K562 (cell line): ENCODE data around the gene USF2. TPM values are rescaled to one million over a fixed set of nuclear protein-coding genes. Genes with fewer than 3 reads are reported as not detected.

ENCODE experiments used
- ATAC-seq: fragments of 200-7000 bp; cut with Tn5 transposase; 3 replicates; pipeline ENCODE4 v1.9.1; 2020; ENCODE audit warnings: moderate library complexity
- BruUV-seq: library from RNA; stranded (reverse); fragments of 400-500 nt; replicated peaks from 2 replicates; lab custom pipeline; 2021; lab: Mats Ljungman, UMichigan
- CTCF ChIA-PET: fragments of 300-600 bp; formaldehyde crosslinking; extraction: SDS; loops from one replicate; lab custom pipeline; 2021; ENCODE audit warnings: low intra/inter-chr PET ratio; lab: Yijun Ruan, JAX
- POLR2A ChIA-PET: fragments of 300-600, 350-650 bp; sonication (Branson Sonifier 250); formaldehyde crosslinking; extraction: SDS; loops from one replicate; lab custom pipeline; 2021; ENCODE audit warnings: antibody characterized with exemption, inconsistent platforms; lab: Yijun Ruan, JAX
- DNase-seq, 4 experiments: peaks; one replicate each; pipeline versions ENCODE4 v3.0.0 to v3.0.0-alpha.2; 2011 to 2018; ENCODE audit warnings: low spot score in 3 of 4, mixed read lengths in 3 of 4; ENCODE audit errors: extremely low read depth in 1 of 4
- FAIRE-seq: peaks from 2 replicates; lab custom pipeline; 2011; peaks lifted over from hg19 to GRCh38; lab: Jason Lieb, UNC
- H2AFZ ChIP-seq: 2 replicates; pipeline ENCODE4 v1.6.0; 2011; ENCODE audit warnings: low read depth, low read length, control low read depth, inconsistent platforms
- H3K27ac ChIP-seq: fragments of 200-600 bp; 3 replicates; pipeline ENCODE4 v1.8.0; 2011; ENCODE audit warnings: low read depth, mild to moderate bottlenecking, control low read depth, inconsistent platforms, low read length, moderate library complexity, mixed read lengths; ENCODE audit errors: extremely low read depth
- H3K27me3 ChIP-seq, 2 experiments: fragments of 300-600 bp in 1 of 2; 2 replicates in 1 of 2; 3 replicates in 1 of 2; pipeline versions ENCODE4 v1.6.0 to v1.8.0; 2011; ENCODE audit warnings: inconsistent platforms in 2 of 2, low read length in 2 of 2, mild to moderate bottlenecking in 1 of 2, mixed read lengths in 1 of 2, moderate library complexity in 1 of 2; ENCODE audit not compliant: control insufficient read depth in 2 of 2, insufficient read depth in 2 of 2
- H3K36me3 ChIP-seq: fragments of 300-600 bp; 3 replicates; pipeline ENCODE4 v1.8.0; 2011; ENCODE audit warnings: mild to moderate bottlenecking, low read length, inconsistent platforms; ENCODE audit not compliant: control insufficient read depth, insufficient read depth
- H3K4me1 ChIP-seq, 2 experiments: fragments of 200-600 bp in 1 of 2; replicated peaks in 1 of 2; 2 replicates in 1 of 2; 3 replicates in 1 of 2; pipeline versions ENCODE4 v1.5.1 to v1.8.0; 2011; ENCODE audit warnings: inconsistent platforms in 2 of 2, low read length in 2 of 2, mild to moderate bottlenecking in 1 of 2, mixed read lengths in 1 of 2, moderate library complexity in 1 of 2; ENCODE audit not compliant: control insufficient read depth in 2 of 2, insufficient read depth in 2 of 2
- H3K4me2 ChIP-seq: 2 replicates; pipeline ENCODE4 v1.6.1; 2011; ENCODE audit warnings: low read length, control low read depth, inconsistent platforms, mixed read lengths; ENCODE audit not compliant: insufficient read depth
- H3K4me3 ChIP-seq: fragments of 200-600 bp; sonication (generic), shearing (Covaris generic); 2 replicates; pipeline ENCODE4 v1.5.1; 2016; ENCODE audit warnings: control low read depth, inconsistent platforms
- H3K79me2 ChIP-seq: fragments of 200-600 bp; 3 replicates; pipeline ENCODE4 v1.8.0; 2011; ENCODE audit warnings: low read length, inconsistent platforms; ENCODE audit not compliant: control insufficient read depth, insufficient read depth
- H3K9ac ChIP-seq, 2 experiments: 2 replicates each; pipeline versions ENCODE4 v1.6.0 to v1.6.1; 2011; ENCODE audit warnings: low read depth in 2 of 2, low read length in 2 of 2, control low read depth in 1 of 2, inconsistent platforms in 1 of 2, mild to moderate bottlenecking in 1 of 2, mixed read lengths in 1 of 2; ENCODE audit not compliant: insufficient read depth in 1 of 2
- H3K9me1 ChIP-seq: one replicate; pipeline ENCODE4 v1.6.0; 2011; ENCODE audit warnings: inconsistent platforms, mild to moderate bottlenecking, low read length, moderate library complexity; ENCODE audit not compliant: control insufficient read depth, insufficient read depth
- H3K9me3 ChIP-seq: replicated peaks from 2 replicates; pipeline ENCODE4 v1.5.1; 2011; ENCODE audit warnings: low read depth, low read length, inconsistent platforms; ENCODE audit not compliant: control insufficient read depth, insufficient read depth
- H4K20me1 ChIP-seq: replicated peaks from 2 replicates; pipeline ENCODE4 v1.6.1; 2011; ENCODE audit warnings: low read length, inconsistent platforms, mixed read lengths; ENCODE audit not compliant: control insufficient read depth, insufficient read depth
- ARHGAP35 ChIP-seq: fragments of 450-650 bp; IDR thresholded peaks from 2 replicates; pipeline ENCODE4 v1.6.1; 2018; ENCODE audit not compliant: partially characterized antibody
- CTBP1 ChIP-seq: fragments of 450-650 bp; IDR thresholded peaks from 2 replicates; pipeline ENCODE4 v1.6.1; 2016; ENCODE audit warnings: borderline replicate concordance
- DPF2 ChIP-seq: fragments of 450-650 bp; IDR thresholded peaks from 2 replicates; pipeline ENCODE4 v1.6.1; 2016
- EP300 ChIP-seq: IDR thresholded peaks from 2 replicates; pipeline ENCODE4 v1.6.1; 2012; ENCODE audit warnings: low read length, improper control_type of control experiment
- FOXK1 ChIP-seq: sonication (generic); formaldehyde crosslinking; IDR thresholded peaks from 2 replicates; pipeline ENCODE4 v1.8.0; 2022; ENCODE audit warnings: missing genetic modification reagents, mild to moderate bottlenecking, borderline replicate concordance
- NBN ChIP-seq: fragments of 450-650 bp; IDR thresholded peaks from 2 replicates; pipeline ENCODE4 v1.6.1; 2016; ENCODE audit warnings: low read depth, mild to moderate bottlenecking
- RREB1 ChIP-seq: fragments of 250-450 bp; sonication (Bioruptor Pico); IDR thresholded peaks from 2 replicates; pipeline ENCODE4 v1.4.0; 2020
- SRSF7 ChIP-seq: fragments of 200-400 bp; formaldehyde crosslinking; optimal IDR thresholded peaks from 2 replicates; pipeline ENCODE3; 2017; ENCODE audit warnings: mild to moderate bottlenecking, low read depth, low read length
- TCF3 ChIP-seq: sonication (generic); formaldehyde crosslinking; IDR thresholded peaks from 2 replicates; pipeline ENCODE4 v1.4.0; 2020; ENCODE audit warnings: mild to moderate bottlenecking, missing genetic modification reagents
- ZNF584 ChIP-seq: fragments of 200-800 bp; sonication (Bioruptor generic); IDR thresholded peaks from 2 replicates; pipeline ENCODE4 v1.6.1; 2016; ENCODE audit warnings: low read depth, mild to moderate bottlenecking, missing genetic modification characterization, missing compliant biosample characterization
- ZNF586 ChIP-seq: fragments of 450-650 bp; formaldehyde crosslinking; conservative IDR thresholded peaks from 2 replicates; pipeline ENCODE4 v1.4.0; 2020; ENCODE audit warnings: mild to moderate bottlenecking, moderate library complexity
- ZNF75A ChIP-seq: fragments of 450-650 bp; formaldehyde crosslinking; IDR thresholded peaks from 2 replicates; pipeline ENCODE4 v1.4.0; 2020; ENCODE audit warnings: mild to moderate bottlenecking
- WGBS: fragments of 100-300 bp; shearing (Covaris generic); methylation state at CpG from one replicate; pipeline ENCODE4 v1.1.6; 2016; ENCODE audit warnings: low coverage, mixed read lengths; ENCODE audit not compliant: insufficient coverage; ENCODE audit errors: missing lambda C conversion rate; 5-methylcytosine and 5-hydroxymethylcytosine counted together
- in situ Hi-C: fragments of 300-500 bp; cut with MboI; formaldehyde crosslinking; loops from 4 replicates; pipeline ENCODE4 v1.15.0; 2018; ENCODE audit warnings: inconsistent platforms, mixed read lengths
- intact Hi-C: fragments of 100-400 bp; cut with micrococcal nuclease; formaldehyde crosslinking; loops from 2 replicates; pipeline ENCODE4 v1.14.2; 2022
- polyA plus RNA-seq, 8 experiments: library from polyadenylated mRNA; depleted of rRNA in 4 of 8; stranded (reverse) in 5 of 8; unstranded in 3 of 8; fragments of >200 nt; fragmentation: Nextera tagmentation in 2 of 8; fragmentation: Illumina TruSeq in 1 of 8; extraction: Ambion mirVana in 2 of 8; extraction: Trizol in 1 of 8; gene quantifications; 2 replicates each; pipeline versions ENCODE4 v1.2.1 to v1.2.3, GENCODE V29; 2011 to 2014; ENCODE audit warnings: inconsistent platforms in 1 of 8, missing spikeins in 1 of 8
- total RNA-seq, 7 experiments: library from RNA; depleted of rRNA in 6 of 7; stranded (reverse); fragments of >200 nt in 6 of 7; fragmentation: Illumina TruSeq in 2 of 7; extraction: Trizol in 2 of 7; gene quantifications; 2 replicates each; pipeline versions ENCODE4 v1.2.1 to v1.2.3, GENCODE V29; 2011 to 2021; ENCODE audit warnings: low replicate concordance in 1 of 7
- TF ChIP-seq, protein P1 (sequence below): fragments of 250-450 bp; sonication (Bioruptor Pico); IDR thresholded peaks from 2 replicates; pipeline ENCODE4 v1.4.0; 2020; ENCODE audit warnings: mild to moderate bottlenecking, moderate library complexity

USF2 gene
- total and polyA plus RNA-seq, 9 of the 15 experiments (the other 6 are each of a cell fraction or from before 2014, with no cell fraction given), result 0.27 to 93.7 (median 58.4) TPM

DNA sequence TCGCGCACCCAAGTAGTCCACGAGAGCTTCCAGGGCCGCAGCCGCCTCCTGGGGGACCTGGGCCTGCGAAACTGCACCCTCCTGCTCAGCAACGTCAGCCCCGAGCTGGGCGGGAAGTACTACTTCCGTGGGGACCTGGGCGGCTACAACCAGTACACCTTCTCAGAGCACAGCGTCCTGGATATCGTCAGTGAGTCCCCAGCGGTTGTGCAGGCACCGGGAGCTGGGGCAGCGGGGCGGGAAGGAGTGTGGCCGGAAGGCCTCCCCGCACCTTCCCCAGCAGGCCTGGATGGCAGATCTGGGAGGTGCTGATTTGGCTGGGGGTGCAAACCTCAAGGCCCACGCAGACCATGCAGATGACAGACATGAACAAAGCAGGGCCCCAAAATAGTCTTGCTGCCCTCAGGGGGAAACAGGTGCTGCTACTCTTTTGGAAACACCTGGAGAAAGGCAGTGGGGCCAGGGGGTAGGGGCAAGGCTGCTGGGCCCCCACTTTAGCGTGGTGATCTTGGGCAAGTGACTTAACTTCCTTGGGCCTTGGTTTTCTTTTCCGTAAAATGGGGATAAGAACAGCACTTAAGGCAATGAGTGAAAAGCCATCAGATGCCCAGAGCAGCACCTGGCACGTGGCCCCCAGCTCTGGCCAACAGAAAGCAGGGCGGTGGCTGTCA lies 27.2 kb downstream of the USF2 start (continued):
- TF ChIP-seq DPF2 (no peak), FOXK1 (CRISPR knock-in tag) (no peak), CTBP1 (0 out of 2 replicates have a peak, but pooled peaks have one; percentile 16), TCF3 (CRISPR knock-in tag) (peak; percentile 72), ZNF584 (CRISPR knock-in tag) (no peak), SRSF7 (no peak), ZNF75A (CRISPR knock-in tag) (no peak)

- H3K9ac ChIP-seq, result no peak overlapping the region
- intact Hi-C loops (no loop called here), in situ Hi-C loops (no loop called here)
- no peak overlapping the region for H3K4me2 ChIP-seq
- ChIA-PET POLR2A (interaction anchor here (0.8 kb wide), 1 partner anchor 18 kb away, joined by 3 read pairs; no protein-coding TSS in a partner anchor), CTCF (no interaction called here)
- H3K36me3 ChIP-seq, result no peaks in the 10 kb centered on the region
- FAIRE-seq (peak; percentile 76), ATAC-seq (no peak), DNase-seq (no peak)
- H3K79me2 ChIP-seq, result no peaks in the 10 kb centered on the region
- H3K27ac ChIP-seq, result peak overlapping the region; percentile 25; the same call in 1 of the 3 replicates
- no peak overlapping the region for H2AFZ ChIP-seq
- H3K9me3 ChIP-seq, result no peaks in the 10 kb centered on the region
- H3K4me1 ChIP-seq, result peaks cover 43 to 72% of the 10 kb centered on the region in 2 experiments
- no peak overlapping the region for H3K4me3 ChIP-seq
- BruUV-seq, result no TSS peak
- peaks cover 6% of the 10 kb centered on the region for H3K9me1 ChIP-seq
- 73% methylated on average over 6 of the region's 7 CpGs for WGBS
- H3K27me3 ChIP-seq, result peaks cover 2 to 5% of the 10 kb centered on the region in 2 experiments; a peak in 3 of 5 replicates
- H4K20me1 ChIP-seq, result no peaks in the 10 kb centered on the region
- TF ChIP-seq ZNF586 (CRISPR knock-in tag) (no peak), RREB1 (no peak), ARHGAP35 (peak; percentile 45), EP300 (no peak), NBN (peak; percentile 64; the same call in 1 of the 2 replicates)
- TF ChIP-seq, protein P1, sequence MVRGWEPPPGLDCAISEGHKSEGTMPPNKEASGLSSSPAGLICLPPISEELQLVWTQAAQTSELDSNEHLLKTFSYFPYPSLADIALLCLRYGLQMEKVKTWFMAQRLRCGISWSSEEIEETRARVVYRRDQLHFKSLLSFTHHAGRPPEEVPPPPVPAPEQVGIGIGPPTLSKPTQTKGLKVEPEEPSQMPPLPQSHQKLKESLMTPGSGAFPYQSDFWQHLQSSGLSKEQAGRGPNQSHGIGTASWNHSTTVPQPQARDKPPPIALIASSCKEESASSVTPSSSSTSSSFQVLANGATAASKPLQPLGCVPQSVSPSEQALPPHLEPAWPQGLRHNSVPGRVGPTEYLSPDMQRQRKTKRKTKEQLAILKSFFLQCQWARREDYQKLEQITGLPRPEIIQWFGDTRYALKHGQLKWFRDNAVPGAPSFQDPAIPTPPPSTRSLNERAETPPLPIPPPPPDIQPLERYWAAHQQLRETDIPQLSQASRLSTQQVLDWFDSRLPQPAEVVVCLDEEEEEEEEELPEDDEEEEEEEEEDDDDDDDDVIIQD (CRISPR knock-in tag), result no peak
These were observed 28.1 kb downstream of the USF2 start for GRCh38 chr19:35296644-35297514.
